SH-SY5Y (cell line): ENCODE results near the gene DHRS9.

Experiments
- GATA2 ChIP-seq: IDR thresholded peaks from 2 replicates; pipeline ENCODE4 v1.6.1; 2011; ENCODE audit warnings: mild to moderate bottlenecking, low read depth, low read length
- GATA3 ChIP-seq: IDR thresholded peaks from 2 replicates; pipeline ENCODE4 v1.6.1; 2011; ENCODE audit warnings: low read depth, mild to moderate bottlenecking, low read length, moderate library complexity

- TF ChIP-seq GATA3, result no peak
- no peak for TF ChIP-seq GATA2
Measured at GRCh38 chr2:169034984-169035544, 34.3 kb upstream of the DHRS9 start.
